ENCODE measurements around the gene ARNT2. TPM values are rescaled to one million over a fixed set of nuclear protein-coding genes. Genes with fewer than 3 reads are reported as not detected.

ARNT2 gene
- total and polyA plus RNA-seq, 12 donors: 0.71 to 6.7 (median 4.0) TPM

DNA sequence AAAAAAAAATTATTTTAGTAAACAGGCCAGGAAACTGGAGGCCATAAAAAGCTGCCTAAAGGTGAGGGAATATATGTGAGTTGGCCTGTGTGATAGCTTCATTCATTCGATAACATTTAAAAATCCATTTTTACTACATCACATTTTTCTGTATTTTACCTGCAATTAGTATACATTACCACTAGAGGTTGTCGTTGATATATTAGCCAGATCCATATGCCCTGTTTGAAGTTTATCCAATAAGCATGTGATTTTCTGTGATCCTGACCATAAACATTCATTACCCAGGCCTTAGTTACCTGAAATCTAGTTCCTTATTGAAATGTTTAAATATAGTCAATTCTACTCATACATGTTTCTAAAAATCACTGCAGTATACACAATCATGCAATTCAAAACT lies 71.4 kb downstream of the ARNT2 start:
- H3K4me1 ChIP-seq: peaks cover 5 to 41% (median 12%) of the 10 kb centered on the region in 9 donors
- no peak overlapping the region for H3K4me3 ChIP-seq
- peaks cover 0 to 18% (median 0%) of the 10 kb centered on the region in 11 donors for H3K9me3 ChIP-seq
- TF ChIP-seq, protein P1, sequence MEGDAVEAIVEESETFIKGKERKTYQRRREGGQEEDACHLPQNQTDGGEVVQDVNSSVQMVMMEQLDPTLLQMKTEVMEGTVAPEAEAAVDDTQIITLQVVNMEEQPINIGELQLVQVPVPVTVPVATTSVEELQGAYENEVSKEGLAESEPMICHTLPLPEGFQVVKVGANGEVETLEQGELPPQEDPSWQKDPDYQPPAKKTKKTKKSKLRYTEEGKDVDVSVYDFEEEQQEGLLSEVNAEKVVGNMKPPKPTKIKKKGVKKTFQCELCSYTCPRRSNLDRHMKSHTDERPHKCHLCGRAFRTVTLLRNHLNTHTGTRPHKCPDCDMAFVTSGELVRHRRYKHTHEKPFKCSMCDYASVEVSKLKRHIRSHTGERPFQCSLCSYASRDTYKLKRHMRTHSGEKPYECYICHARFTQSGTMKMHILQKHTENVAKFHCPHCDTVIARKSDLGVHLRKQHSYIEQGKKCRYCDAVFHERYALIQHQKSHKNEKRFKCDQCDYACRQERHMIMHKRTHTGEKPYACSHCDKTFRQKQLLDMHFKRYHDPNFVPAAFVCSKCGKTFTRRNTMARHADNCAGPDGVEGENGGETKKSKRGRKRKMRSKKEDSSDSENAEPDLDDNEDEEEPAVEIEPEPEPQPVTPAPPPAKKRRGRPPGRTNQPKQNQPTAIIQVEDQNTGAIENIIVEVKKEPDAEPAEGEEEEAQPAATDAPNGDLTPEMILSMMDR (IDR thresholded peaks at IDR 0.05): peak in 1 of 9 donors; percentile 16
- H3K36me3 ChIP-seq: no peaks in the 10 kb centered on the region
- ATAC-seq (no peak), DNase-seq (no peak)
- WGBS, 2 donors: 94 to 95% methylated on average over 2 of the region's 2 CpGs
- H3K27ac ChIP-seq: no peak overlapping the region
- intact Hi-C loops (cut with DNase I): no loop called here
- H3K27me3 ChIP-seq: peaks cover 0 to 9% (median 0%) of the 10 kb centered on the region in 7 donors

DNA sequence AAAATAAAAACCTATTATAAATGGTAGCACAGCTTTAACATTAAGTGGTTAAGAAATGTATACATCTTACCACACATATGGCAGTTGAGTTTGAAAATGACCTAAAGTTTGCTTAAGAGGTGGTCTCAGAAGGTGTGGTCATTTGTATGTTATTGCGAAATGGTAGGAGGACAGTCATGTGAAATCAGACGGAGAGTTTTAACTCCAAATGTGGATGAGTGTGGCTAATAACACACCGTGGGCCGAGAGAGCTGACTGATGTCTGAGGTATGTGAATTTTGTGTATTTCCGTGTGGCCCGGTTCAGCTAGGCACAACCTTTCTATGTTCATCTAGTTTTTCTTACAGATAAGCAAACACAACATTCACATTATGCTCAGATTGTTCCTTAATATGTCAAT lies 71.9 kb downstream of the ARNT2 start:
- 95 to 97% methylated on average over 6 of the region's 6 CpGs for WGBS, 2 donors
- intact Hi-C loops (cut with DNase I): no loop called here
- Histone ChIP-seq H3K4me3 (no peak overlapping the region), H3K27me3 (peaks cover 0 to 6% (median 0%) of the 10 kb centered on the region in 7 donors), H3K4me1 (peaks cover 8 to 46% (median 17%) of the 10 kb centered on the region in 9 donors), H3K36me3 (no peaks in the 10 kb centered on the region), H3K27ac (no peak overlapping the region), H3K9me3 (peaks cover 0 to 18% (median 0%) of the 10 kb centered on the region in 11 donors)
- DNase-seq: no peak
- no peak for ATAC-seq
- TF ChIP-seq, protein P1 (IDR thresholded peaks at IDR 0.05): no peak

DNA sequence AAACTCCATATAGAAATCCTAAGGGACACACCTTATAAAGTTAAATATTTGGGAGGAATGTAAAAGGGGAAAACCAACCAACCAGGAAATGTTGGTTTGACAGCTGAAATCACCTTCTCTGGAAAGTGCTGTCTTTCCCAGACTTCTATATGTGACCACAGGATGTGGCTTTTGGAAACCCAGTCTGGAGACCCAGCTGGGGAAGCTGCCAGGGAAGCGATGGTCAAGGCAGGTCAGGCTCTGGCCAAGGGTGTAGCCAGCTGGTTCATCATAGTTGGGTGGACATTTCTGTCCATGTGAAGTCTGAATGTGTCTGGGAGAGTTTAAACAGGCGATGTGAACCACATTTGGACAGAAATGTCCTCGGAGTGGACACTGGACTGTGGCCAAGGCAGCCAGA lies 73.9 kb downstream of the ARNT2 start:
- ATAC-seq (no peak), DNase-seq (no peak)
- peaks cover 0 to 4% (median 0%) of the 10 kb centered on the region in 7 donors for H3K27me3 ChIP-seq
- H3K4me1 ChIP-seq: peaks cover 8 to 44% (median 27%) of the 10 kb centered on the region in 9 donors
- H3K9me3 ChIP-seq: peaks cover 0 to 18% (median 0%) of the 10 kb centered on the region in 11 donors
- TF ChIP-seq, protein P1 (IDR thresholded peaks at IDR 0.05): no peak
- no peak overlapping the region for H3K27ac ChIP-seq
- intact Hi-C loops (cut with DNase I): no loop called here
- no peak overlapping the region for H3K4me3 ChIP-seq
- H3K36me3 ChIP-seq: no peaks in the 10 kb centered on the region
- 81 to 82% methylated on average over 3 of the region's 3 CpGs for WGBS, 2 donors

- WGBS, 2 donors: 87 to 94% methylated on average over 1 of the region's 1 CpG
- Histone ChIP-seq H3K4me1 (peaks cover 9 to 47% (median 35%) of the 10 kb centered on the region in 9 donors), H3K27ac (no peak overlapping the region), H3K9me3 (peaks cover 0 to 18% (median 0%) of the 10 kb centered on the region in 11 donors), H3K36me3 (no peaks in the 10 kb centered on the region), H3K27me3 (peaks cover 0 to 4% (median 0%) of the 10 kb centered on the region in 7 donors), H3K4me3 (no peak overlapping the region)
- intact Hi-C loops (cut with DNase I): no loop called here
- TF ChIP-seq, protein P1 (IDR thresholded peaks at IDR 0.05): no peak
- no peak for ATAC-seq
- DNase-seq: no peak
These were observed 75.0 kb downstream of the ARNT2 start for GRCh38 chr15:80479191-80479590.
